ENCODE measurements around the gene ZNF444. TPM values are rescaled to one million over a fixed set of nuclear protein-coding genes. Genes with fewer than 3 reads are reported as not detected.

Gene ZNF444
- total and polyA plus RNA-seq, 2 of the 4 experiments (the other 2 are of a cell fraction): 2.5 to 20.3 TPM

GRCh38 chr19:56142087-56142787 lies 1.1 kb downstream of the ZNF444 start:
- peak overlapping the region; percentile 93 for H3K4me2 ChIP-seq (ENCODE audit: low read depth, low read length)
- H2BK120ac ChIP-seq (ENCODE audit: low read depth, low read length): no peak overlapping the region
- peak overlapping the region; percentile 38 for H3K4me3 ChIP-seq (ENCODE audit: insufficient read depth, low read depth, low read length)
- peaks cover 11% of the 10 kb centered on the region for H3K36me3 ChIP-seq (ENCODE audit: control insufficient read depth, insufficient read depth, low read length)
- peak overlapping the region; percentile 82; the same call in 1 of the 2 replicates for H3K14ac ChIP-seq (replicated peaks; ENCODE audit: low read depth, low read length)
- no peak overlapping the region for H2BK20ac ChIP-seq (ENCODE audit: low read depth, low read length)
- peaks cover 22% of the 10 kb centered on the region for H3K9me1 ChIP-seq (ENCODE audit: insufficient read depth, low read length)
- peaks cover 3% of the 10 kb centered on the region; the same call in 1 of the 2 replicates for H4K20me1 ChIP-seq (ENCODE audit: insufficient read depth, low read length)
- H2AK9ac ChIP-seq (replicated peaks; ENCODE audit: low read depth, low read length, poor library complexity): peak overlapping the region; percentile 94
- H4K5ac ChIP-seq (ENCODE audit: low read depth, low read length): no peak overlapping the region; the same call in 1 of the 2 replicates
- peak overlapping the region in 1 of 2 experiments; percentile 72; a peak in 2 of 4 replicates for H4K8ac ChIP-seq (ENCODE audit: low read depth in 2 of 2, low read length in 2 of 2)
- BruUV-seq (replicated peaks): no TSS peak
- H3K9ac ChIP-seq (ENCODE audit: low read depth, low read length): peak overlapping the region; percentile 72
- peak overlapping the region; percentile 72; the same call in 1 of the 2 replicates for H2AK5ac ChIP-seq (ENCODE audit: low read depth, low read length)
- TF ChIP-seq RAD21 (IDR thresholded peaks at IDR 0.05; ENCODE audit: low read length) (no peak), USF2 (IDR thresholded peaks at IDR 0.05; ENCODE audit: low read depth, low read length) (no peak), RCOR1 (IDR thresholded peaks at IDR 0.05; ENCODE audit: insufficient replicate concordance, low read length) (no peak), BHLHE40 (IDR thresholded peaks at IDR 0.05; ENCODE audit: low read depth, low read length) (no peak), MAZ (IDR thresholded peaks at IDR 0.05; ENCODE audit: borderline replicate concordance, low read depth, low read length) (no peak), FOS (IDR thresholded peaks at IDR 0.05; ENCODE audit: low read depth, low read length) (no peak), RFX5 (IDR thresholded peaks at IDR 0.05; ENCODE audit: low read depth, low read length) (no peak), NFE2L2 (IDR thresholded peaks at IDR 0.05; ENCODE audit: low read depth, low read length) (no peak), MXI1 (IDR thresholded peaks at IDR 0.05; ENCODE audit: borderline replicate concordance, low read depth, low read length) (no peak), CHD1 (IDR thresholded peaks at IDR 0.05; ENCODE audit: low read depth, low read length) (no peak), POLR2A (IDR thresholded peaks at IDR 0.05; ENCODE audit: low read depth, low read length) (no peak), SMC3 (IDR thresholded peaks at IDR 0.05; ENCODE audit: low read depth, low read length) (no peak), CTCF (conservative IDR thresholded peaks at IDR 0.05; ENCODE audit: low read depth, low read length) (no peak), CEBPB (IDR thresholded peaks at IDR 0.05; ENCODE audit: low read depth, low read length) (no peak), MAFK (IDR thresholded peaks at IDR 0.05; ENCODE audit: low read depth, low read length) (no peak)
- no peak overlapping the region for H2BK5ac ChIP-seq (ENCODE audit: low read depth, low read length, poor library complexity, severe bottlenecking)
- no peaks in the 10 kb centered on the region for H3K27me3 ChIP-seq (ENCODE audit: control insufficient read depth, insufficient read depth, low read length)
- ATAC-seq (ENCODE audit: low read depth) (no peak), DNase-seq (no peak)
- intact Hi-C loops (cut with micrococcal nuclease) (no loop called here), in situ Hi-C loops (cut with MboI; ENCODE audit: low sequenced_read_pairs) (loop anchor here (25.0 kb wide), 2 partner anchors 455 to 1680 kb away; partner anchors contain the start of genes CDC42EP5, EPN1 and LENG9), dilution Hi-C loops (cut with HindIII; ENCODE audit: low sequenced_read_pairs, unreplicated experiment) (no loop called here)
- no peak overlapping the region for H2BK15ac ChIP-seq (ENCODE audit: low read depth, low read length)
- no peak overlapping the region for H3K18ac ChIP-seq (ENCODE audit: low read depth, low read length)
- ChIA-PET POLR2A (ENCODE audit: unreplicated experiment) (no interaction called here), CTCF (interaction anchor here (0.7 kb wide), 1 partner anchor 172 kb away, joined by 3 read pairs; the partner anchor contains the start of gene ZSCAN5A)
- H3K9me3 ChIP-seq (ENCODE audit: control insufficient read depth, insufficient read depth, low read length): no peaks in the 10 kb centered on the region
- H3K56ac ChIP-seq (ENCODE audit: extremely low read depth, insufficient read depth, low read length): no peak overlapping the region; the same call in 1 of the 2 replicates
- no peak overlapping the region for H2AFZ ChIP-seq (replicated peaks; ENCODE audit: low read length, poor library complexity)
- 96% methylated on average over 2 of the region's 17 CpGs; no CpG with 5 or more reads in 1 of the 2 experiments for WGBS, 2 experiments (ENCODE audit: extremely low coverage in 2 of 2, insufficient read length in 1 of 2)
- H3K23ac ChIP-seq (ENCODE audit: low read depth, low read length): peak overlapping the region; percentile 71
- no peak overlapping the region for H4K91ac ChIP-seq (ENCODE audit: insufficient read depth, low read depth, low read length)
- H3K4me1 ChIP-seq (ENCODE audit: control insufficient read depth, insufficient read depth, low read length): no peaks in the 10 kb centered on the region; the same call in 1 of the 2 replicates
- peak overlapping the region; percentile 67 for H3K4ac ChIP-seq (ENCODE audit: low read depth, low read length)
- no peak overlapping the region for H3K27ac ChIP-seq (ENCODE audit: insufficient read depth, low read length)
- H3K79me1 ChIP-seq (ENCODE audit: low read depth in 1 of 2, low read length in 2 of 2): peaks cover 18 to 40% of the 10 kb centered on the region in 2 experiments
